NCI-H446 (cell line): Measurements from ENCODE around the gene KCND2.

Experiments used
- DNase-seq, 2 experiments: peaks; one replicate each; lab custom pipeline; 2025; lab: John Stamatoyannopoulos, UW

KCND2 gene

DNA sequence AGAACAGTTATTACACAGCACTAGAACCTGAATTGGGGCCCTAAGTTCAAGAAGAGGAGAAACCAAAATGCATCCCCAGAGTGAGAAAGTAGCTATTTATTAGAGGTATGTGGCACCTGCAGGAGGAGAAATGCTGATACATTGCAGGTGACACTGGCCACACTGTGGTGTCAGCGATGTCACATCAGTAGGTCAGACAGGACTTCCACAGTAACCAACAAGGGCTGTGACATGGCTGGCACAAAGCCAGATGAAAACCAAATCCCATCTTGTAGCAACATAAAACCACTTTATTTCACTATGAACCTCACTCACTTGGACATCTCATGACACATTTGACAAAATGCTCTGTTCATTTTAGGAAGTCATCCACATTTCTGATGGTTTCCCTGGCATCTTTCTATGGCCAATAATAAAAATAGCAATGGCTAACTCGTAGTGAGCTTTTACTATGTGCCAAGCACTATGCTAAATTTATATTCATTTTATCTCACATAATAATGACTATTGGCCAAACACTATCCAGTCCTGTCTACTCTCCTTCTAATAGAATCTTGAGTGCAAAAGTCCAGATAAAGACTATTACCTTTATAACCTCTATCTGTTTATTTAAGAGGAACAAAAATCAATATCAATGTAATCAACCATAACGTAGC, 430.7 kb downstream of the KCND2 start:
- peak in 1 of 2 experiments; percentile 62 for DNase-seq

DNA sequence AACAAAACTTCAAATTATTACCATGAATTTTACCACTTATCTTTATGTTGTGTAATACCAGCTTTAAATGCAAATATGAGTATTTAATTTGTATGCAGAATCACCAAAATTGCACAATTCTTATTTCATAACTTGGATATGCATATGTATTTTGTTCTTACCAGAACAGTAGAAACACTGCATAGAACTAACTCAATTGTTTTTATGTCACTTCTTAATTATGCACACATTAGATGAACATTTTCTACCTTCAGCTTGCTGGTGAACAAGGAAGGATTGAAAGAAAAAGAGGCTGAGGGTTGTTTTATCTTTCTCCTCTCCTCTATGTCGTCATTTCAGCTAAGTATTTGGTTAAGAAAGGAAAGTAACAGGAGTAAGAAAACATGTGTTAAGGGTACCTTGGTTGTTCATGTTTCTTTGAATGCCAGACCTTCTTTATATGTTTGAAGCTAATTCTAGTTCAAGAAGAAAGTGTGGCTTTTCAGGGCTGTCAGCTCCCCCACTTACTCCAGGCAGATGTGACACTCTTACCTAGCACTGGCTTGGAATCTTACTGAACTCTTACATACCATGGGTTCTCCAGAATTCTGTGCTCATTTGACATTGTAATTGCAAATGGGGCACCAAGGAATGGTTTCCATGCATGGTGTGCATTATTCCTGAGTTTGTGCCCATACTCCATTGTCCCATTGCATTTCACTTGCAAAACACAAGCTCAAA, 436.4 kb downstream of the KCND2 start:
- DNase-seq: no peak

DNA sequence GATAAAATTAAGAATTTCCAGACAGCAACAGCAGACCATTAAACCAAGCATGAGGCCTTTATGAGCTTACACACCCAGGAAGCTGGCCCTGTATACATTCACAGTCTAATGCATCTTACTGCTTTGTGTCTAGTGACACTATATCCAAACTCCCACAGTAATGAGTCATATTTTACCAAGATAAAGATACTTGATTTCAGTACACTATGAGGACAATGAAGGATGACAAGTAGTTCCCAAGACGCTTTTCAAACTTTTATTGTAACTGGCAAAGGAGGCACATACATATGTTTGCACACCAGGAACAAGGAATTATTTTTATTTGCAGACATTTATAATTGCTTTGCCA, 437.0 kb downstream of the KCND2 start:
- no peak for DNase-seq

DNA sequence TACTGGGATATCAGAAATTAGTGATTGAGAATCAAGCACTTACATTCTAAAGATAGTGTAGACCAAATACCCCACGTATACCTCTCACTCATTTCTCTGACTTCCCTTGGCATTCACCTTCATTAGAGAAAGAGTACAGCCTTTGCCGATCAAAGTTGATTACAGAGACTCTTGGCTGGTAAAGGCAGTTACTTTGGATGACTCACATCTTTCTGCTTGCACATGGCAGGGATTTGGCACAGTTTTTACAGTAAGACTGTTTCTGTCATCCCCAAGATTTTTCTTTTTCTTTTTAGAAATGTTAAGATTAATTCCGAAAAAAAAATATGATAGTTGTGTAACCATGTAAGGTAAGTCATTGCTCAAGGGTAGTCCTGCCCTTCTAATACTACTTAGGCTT, 442.0 kb downstream of the KCND2 start:
- peak in 1 of 2 experiments; percentile 74 for DNase-seq

DNA sequence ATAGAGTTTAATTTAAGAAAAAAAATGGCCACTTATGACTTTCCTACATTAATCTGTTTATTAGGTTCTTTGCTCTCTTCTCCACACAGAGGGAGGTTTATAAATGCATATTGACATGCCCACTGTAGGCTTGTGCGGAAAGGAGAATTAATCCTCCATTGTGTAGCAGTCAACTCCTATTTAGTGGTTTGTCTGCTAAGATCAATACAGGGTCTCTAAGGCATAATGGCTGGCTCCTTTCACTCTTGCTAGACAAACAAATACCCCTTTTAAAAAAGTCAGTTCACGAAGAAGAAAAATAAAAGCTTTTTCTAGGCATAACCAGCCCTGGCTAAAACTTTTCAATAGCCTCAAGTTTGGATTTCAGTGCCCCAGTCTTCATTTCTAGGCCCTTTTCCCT, 443.3 kb downstream of the KCND2 start:
- DNase-seq: no peak

- DNase-seq: no peak
These were observed 444.2 kb downstream of the KCND2 start for GRCh38 chr7:120717166-120717565.

DNA sequence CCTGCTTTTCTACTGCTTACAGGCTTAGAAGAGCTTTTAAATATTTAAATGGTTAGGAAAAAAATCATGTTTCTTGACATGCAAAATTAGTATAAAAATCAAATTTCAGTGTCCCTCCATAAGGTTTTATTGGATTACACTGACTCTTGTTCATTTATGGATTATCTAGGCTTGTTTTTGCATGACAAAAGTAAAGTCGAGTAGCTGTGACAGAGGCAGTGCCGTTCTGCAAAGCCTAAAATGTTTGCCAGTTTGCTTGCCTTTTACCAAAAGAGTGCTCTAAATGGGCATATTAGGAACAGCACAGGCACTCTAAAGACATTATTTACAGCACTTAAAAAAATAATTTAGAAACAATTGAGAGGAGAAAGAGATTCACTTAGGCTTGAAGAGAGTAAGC, 445.4 kb downstream of the KCND2 start:
- no peak for DNase-seq

DNA sequence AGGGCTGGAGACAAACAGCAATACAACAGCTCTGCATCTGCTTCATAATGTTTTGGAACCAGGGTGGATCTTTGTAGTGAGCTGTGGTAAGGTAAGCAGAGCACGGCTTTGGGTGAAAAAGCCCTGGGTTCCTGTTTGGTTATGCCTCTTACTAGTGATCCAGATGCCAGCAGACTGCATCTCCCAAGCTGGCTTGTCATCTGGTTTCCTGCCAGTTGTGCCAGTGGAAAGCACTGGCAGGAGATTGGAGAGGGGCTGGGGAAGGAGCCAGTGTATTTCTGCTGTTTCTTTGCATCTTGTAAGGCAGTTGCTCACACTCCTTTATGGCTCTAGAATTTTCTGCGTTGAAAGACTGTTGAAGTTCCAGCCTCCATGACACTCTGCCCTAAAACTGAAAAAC, 447.3 kb downstream of the KCND2 start:
- peak in 1 of 2 experiments; percentile 54 for DNase-seq

GRCh38 chr7:120723465-120724385, 450.8 kb downstream of the KCND2 start:
- DNase-seq: no peak

DNA sequence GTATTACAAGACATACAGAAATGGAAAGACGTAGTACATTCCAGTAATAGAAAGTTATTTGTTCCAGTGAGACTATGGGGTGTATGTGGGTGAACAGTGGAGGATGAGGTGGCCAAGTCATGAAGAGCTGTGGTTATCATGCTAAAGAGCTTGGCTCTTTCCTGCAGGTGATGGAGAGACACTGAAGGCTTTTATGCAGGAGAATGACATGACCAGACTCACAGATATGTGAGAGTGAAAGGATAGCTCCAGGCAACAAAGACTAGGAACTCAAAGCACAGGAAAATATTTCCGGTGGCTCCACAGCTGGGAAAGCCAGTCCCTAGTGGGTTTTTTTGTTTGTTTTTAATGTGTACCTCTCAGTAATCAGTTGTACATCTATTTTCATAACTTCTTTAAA, 451.5 kb downstream of the KCND2 start:
- DNase-seq: no peak

GRCh38 chr7:120724955-120725354, 452.0 kb downstream of the KCND2 start:
- DNase-seq: no peak

DNA sequence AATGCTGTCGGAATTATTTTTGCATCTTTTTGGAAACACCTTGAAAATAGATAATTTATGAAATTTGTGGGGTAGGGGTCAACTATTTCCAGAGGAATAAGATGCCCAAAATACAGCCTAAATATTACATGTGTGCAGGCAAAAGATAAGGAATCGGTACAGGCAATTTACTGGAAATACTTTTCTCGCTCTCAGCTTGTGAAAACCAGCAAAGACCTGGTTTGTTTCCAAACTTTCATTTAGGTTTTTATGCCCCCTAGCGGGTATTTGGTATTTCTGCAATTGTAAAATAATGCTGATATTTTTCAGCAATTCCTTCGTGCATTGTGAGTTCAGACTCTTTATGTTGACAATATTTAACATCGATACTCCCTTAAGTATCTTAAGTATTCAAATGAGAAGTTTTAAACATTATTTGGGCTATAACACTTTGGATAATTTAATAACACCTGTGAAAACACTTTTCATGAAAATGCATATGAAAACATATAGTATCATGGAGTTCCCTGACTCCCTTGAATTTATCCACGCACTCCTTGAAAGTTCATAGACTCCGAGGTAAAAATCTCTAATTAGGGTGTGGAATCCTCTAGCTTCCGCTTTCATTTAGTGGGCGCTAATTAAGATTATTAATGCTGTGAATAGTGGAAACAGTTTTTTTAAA, 452.5 kb downstream of the KCND2 start:
- DNase-seq: peak; percentile 22 to 76

DNA sequence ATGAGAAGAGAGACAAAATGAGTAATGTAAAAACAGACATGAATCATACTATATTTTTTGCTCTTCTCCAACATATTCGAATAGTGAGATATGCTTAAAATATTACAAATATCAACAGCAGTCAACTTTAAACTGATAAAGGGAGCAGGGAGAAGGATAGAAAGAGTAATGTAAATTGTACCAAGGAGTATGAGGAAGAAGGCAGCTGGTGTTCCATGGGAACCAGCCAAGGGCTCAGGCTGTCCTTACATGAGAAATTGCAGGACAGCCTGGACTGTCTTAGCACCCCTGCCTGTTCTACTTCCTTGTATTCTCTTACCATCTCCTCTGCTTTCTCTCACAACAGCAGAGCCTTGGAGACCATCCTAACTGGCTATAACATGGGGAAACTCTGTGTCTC, 456.3 kb downstream of the KCND2 start:
- peak in 1 of 2 experiments; percentile 43 for DNase-seq

- peak in 1 of 2 experiments; percentile 54 for DNase-seq
These were observed 458.3 kb downstream of the KCND2 start for GRCh38 chr7:120731271-120731670.

- DNase-seq: no peak
These were observed 459.3 kb downstream of the KCND2 start for GRCh38 chr7:120732256-120732655.

DNA sequence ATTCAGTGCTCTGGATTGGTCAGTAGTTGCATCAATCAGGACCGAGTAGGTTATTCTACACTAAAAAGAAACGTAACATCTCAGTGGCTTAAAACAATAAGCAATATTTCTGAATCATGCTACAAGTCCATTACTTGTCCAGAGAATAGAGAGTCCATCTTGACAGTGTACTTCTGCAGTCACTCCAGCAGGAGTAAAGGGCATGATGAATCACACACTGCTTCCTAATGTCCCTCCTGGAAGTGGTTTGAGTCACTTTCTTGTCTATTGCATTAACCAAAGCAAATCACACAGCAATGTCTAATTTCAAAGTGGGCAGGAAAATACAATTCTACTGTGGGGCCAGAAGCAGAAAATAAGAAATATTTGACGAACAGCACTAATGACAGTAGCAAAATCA, 460.2 kb downstream of the KCND2 start:
- DNase-seq: no peak

GRCh38 chr7:120733835-120734234, 460.9 kb downstream of the KCND2 start:
- no peak for DNase-seq

DNA sequence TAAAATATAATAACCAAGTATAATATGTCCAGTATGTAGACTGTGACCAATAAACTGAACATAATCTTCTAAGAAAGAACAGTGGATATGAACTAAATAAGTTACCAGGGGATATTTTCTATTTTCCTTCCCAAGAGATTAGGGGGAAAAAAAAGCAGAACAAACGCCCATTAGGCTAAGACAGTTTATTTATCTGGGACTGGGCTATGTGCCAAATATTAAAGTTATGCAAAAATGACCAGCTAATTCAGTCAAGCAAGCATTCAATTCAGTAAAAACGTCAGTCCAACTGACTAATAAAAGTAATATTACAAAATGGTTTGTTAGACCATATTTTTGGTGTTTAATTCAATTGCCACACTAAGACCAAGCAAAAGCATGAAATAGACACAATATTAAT, 462.8 kb downstream of the KCND2 start:
- peak in 1 of 2 experiments; percentile 42 for DNase-seq

GRCh38 chr7:120738816-120739215, 465.8 kb downstream of the KCND2 start:
- peak in 1 of 2 experiments; percentile 50 for DNase-seq

DNA sequence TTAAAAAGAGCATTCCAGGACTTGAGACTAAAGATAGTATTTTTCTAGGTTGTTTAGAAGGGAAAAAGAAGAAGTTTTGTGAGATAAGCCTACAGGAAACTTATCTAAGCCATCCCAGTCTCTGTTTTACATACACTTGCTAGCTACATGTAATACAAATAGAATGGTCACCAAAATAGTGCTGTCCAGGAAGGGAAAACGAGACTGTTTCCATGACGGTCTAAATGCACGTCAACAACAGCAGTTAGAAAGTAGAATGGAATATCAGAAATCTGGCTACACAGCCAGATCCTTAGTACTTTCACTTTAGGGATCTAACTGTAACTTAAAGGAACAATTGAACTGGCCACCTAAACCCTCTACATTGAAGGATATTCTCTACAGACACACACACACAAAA, 467.4 kb downstream of the KCND2 start:
- DNase-seq: peak in 1 of 2 experiments; percentile 4

DNA sequence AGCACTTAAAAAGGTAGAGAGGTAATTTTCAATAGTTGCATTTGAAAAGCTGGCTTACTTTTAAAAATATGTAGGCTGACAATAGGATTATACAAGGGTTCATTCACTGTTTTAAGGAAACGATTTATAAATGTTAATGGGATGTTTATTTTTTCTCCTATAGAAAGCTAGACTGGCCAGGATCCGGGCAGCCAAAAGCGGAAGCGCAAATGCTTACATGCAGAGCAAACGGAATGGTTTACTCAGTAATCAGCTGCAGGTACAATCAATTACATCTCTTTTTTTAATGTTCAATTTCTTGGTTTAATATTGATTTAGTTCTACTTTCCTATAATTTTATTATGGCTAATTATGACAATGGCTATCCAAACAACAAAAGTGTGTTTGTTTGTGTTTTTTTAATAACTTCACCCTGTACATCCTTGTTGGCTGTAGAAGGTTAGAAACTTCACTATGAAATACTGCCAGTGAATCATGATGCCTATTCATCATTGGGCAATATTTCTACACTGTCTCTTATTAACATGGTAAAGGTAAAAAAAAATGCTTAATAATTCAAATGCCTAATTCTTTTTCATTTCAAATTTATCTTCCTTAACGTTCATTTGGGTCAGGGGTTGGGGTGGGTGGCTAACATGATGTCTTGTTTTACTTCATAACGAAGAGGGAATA, 468.5 kb downstream of the KCND2 start:
- no peak for DNase-seq

DNA sequence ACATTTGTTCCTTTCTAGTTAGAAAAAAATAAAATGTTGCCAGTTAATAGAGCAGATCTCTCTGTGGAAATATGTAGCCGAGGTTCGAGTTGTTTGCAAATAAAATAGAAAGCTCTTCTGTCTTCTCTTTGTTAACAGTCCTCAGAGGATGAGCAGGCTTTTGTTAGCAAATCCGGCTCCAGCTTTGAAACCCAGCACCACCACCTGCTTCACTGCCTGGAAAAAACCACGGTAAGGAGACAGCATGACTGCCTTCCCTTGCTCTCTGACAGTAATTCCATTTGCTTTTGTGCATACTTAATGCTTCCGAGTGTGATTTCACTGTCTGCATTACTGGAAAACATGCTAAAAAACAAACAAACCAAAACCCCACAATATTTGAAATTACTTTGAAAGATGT, 469.4 kb downstream of the KCND2 start:
- DNase-seq: peak in 1 of 2 experiments; percentile 53
